NCI-H226 (cell line): ENCODE measurements around the gene LTBR.
A peak's percentile ranks its signal among the peaks of the same experiment; 100 is the strongest.

Experiments used
- DNase-seq: peaks from one replicate; pipeline ENCODE4 v3.0.0-alpha.2; 2015

LTBR gene

DNA sequence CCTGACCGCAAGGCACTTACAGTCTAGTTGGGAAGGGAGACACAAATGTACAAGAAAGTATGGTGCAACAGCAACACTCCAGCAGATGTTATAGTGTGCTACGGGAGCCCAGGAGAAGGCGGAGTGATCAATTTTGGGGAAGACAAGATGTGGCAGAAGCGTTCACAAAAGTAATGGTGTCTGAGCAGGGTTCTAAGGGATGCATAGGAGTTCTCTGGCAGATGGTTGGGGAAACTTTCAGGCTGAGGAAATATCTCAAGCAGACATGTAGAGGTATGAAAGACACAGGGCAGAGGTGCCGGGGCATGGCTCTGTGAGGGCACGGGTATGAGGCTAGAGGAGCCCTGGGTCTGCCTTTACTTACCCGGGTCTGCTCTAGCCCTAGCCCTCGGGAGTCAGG lies 37.0 kb upstream of the LTBR start:
- no peak for DNase-seq

GRCh38 chr12:6347367-6348338 lies 36.3 kb upstream of the LTBR start:
- no peak for DNase-seq

- no peak for DNase-seq
Measured at GRCh38 chr12:6351622-6352021, 32.3 kb upstream of the LTBR start.

- no peak for DNase-seq
Measured at GRCh38 chr12:6352193-6353173, 31.5 kb upstream of the LTBR start.

- no peak for DNase-seq
Measured at GRCh38 chr12:6354495-6355393, 29.2 kb upstream of the LTBR start.

DNA sequence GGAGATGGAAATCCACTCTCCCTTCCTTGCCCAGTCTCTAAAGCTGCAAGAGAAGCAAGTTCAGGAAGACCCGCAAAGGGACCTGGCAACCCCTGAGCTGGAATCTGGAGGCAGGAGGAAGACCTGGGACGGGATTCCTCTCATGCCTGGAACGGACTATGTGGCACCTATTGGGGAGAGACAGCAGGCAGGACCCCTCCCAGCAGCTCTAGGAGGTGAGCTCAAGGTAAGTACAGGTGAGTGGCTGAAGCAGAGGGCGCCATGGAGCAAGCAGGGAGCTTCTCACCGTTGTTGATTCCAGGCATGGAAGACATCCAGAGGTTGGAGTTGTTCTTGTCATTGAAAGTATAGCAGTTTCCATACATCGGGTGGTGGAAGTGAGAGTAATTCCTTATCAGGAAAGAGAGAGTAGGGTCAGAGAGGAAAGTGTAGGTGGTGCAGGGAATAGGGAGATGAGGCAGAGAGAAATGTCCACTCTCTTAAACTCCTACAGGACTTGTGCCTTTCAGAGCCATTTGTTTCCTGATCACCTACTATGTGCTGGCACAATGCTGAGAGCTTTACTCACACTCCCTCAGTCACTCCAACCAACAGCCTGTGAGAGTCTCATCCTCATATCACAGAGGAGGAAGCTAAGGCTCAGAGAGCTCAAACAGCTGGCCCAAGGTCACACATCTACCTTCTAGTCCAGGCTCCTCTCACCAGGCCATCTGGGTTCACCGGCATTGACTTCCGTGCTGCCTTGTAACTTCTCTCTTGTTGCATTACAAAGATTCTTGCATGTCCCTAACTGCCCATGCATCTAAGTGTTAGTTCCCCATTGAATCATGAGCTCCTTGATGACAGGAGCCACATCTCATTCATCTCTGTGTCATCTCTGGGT lies 28.2 kb upstream of the LTBR start:
- no peak for DNase-seq

DNA sequence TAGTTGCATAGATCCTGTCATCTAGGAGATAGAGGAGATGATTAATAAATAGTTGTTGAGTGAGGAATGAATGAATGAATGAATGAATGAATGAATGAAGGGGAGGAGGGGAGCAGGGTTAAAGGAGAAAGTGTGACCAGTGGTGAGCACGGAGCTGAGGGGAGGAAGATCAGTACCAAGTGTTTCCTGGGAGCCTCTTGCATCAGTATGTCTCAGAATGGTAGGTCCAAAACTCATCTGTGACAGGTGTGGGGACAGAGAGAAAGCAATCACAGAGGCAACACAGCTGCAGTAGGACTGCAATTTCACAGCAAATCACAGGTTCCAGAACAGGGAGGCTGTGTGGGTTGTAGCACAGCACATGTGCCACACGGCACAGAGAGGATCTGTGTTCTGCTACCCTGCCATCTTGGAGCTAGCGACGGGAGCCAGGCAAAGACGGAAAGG lies 27.6 kb upstream of the LTBR start:
- no peak for DNase-seq

GRCh38 chr12:6358881-6359280 lies 25.1 kb upstream of the LTBR start:
- DNase-seq, result no peak

GRCh38 chr12:6360080-6360571 lies 23.8 kb upstream of the LTBR start:
- DNase-seq, result no peak

- DNase-seq, result no peak
Measured at GRCh38 chr12:6360578-6361490, 23.1 kb upstream of the LTBR start.

- peak; percentile 98 for DNase-seq
Measured at GRCh38 chr12:6361834-6362233, 22.1 kb upstream of the LTBR start.

GRCh38 chr12:6362403-6362802 lies 21.6 kb upstream of the LTBR start:
- DNase-seq, result no peak

GRCh38 chr12:6363010-6363329 lies 21.0 kb upstream of the LTBR start:
- no peak for DNase-seq

GRCh38 chr12:6363330-6364043 lies 20.5 kb upstream of the LTBR start:
- DNase-seq, result peak; percentile 45

DNA sequence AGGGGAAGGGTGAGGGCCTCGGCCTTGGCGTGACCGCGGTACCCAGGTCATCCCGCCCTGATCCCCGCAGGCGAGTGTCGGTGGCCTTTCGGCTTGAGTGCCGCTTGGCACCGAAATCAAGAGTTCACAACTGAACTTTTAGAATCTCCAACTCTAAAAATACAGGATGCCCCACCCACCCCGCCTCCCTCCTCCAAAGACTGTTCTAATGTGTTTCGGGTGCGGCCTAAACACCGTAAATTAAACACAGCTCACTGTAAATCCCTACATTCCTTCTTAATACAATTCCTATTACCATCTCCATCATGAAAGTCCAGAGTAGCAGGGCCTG lies 20.0 kb upstream of the LTBR start:
- no peak for DNase-seq

DNA sequence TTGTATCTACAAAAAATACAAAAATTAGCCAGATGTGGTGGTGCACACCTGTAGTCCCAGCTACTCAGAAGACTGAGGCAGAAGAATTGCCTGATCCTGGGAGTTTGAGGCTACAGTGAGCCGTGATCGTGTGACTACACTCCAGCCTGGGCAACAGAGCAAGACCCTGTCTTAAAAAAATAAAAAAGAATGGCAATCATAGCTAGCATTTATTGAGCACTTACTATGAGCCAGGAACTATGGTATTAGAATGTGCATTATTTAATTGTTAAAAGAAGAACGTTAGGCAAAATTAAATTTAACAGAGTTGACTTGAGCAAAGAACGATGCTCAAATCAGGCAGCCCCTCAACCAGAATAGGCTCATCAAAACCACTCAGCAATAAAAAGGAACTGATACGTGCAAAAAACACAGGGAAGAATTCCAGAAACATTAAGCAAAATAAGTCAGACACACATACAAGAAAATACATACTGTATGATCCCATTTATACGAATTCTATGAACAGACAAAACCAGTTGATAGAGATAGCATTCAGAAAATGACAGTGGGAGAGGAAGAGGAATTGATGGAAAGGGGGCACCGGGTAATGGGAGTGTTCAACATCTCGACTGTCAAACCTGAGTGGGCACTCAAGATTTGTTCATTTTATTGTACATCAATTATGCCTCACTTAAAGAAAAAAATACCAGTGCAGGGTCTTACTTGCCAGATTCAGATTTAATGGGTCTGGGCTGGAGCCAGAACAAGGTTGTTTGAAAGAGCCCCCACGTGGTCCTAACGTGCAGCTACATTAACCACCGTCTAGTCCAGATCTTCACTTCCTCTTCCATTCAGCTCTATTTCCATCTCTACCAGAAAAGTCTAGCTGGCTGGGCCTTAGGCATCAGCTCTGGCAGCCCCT lies 16.6 kb upstream of the LTBR start:
- DNase-seq, result no peak

GRCh38 chr12:6367969-6368892 lies 15.7 kb upstream of the LTBR start:
- no peak for DNase-seq
